Measurements from ENCODE around the gene GALNT17. TPM values are rescaled to one million over a fixed set of nuclear protein-coding genes. Genes with fewer than 3 reads are reported as not detected.

GALNT17 gene
- total and polyA plus RNA-seq, 4 donors, result 1.3 to 22.4 (median 4.0) TPM

- Histone ChIP-seq H3K4me1 (ENCODE audit: control insufficient read depth in 1 of 2, insufficient read depth in 2 of 2, low read length in 2 of 2) (no peaks in the 10 kb centered on the region), H3K36me3 (ENCODE audit: control insufficient read depth in 1 of 2, insufficient read depth in 2 of 2, low read length in 1 of 2) (no peaks in the 10 kb centered on the region), H3K4me3 (ENCODE audit: low read length in 2 of 2) (no peak overlapping the region), H3K9me3 (ENCODE audit: control insufficient read depth, low read length) (peaks cover 2% of the 10 kb centered on the region), H3K27ac (ENCODE audit: low read depth in 1 of 2, low read length in 2 of 2) (no peak overlapping the region), H3K27me3 (ENCODE audit: control insufficient read depth in 1 of 2, insufficient read depth in 2 of 2, low read length in 1 of 2) (no peaks in the 10 kb centered on the region)
- ATAC-seq (ENCODE audit: low FRiP score) (no peak), DNase-seq (no peak)
- 91 to 94% methylated on average over 4 of the region's 4 CpGs for WGBS, 2 donors
- intact Hi-C loops (cut with DNase I), result no loop called here
These were observed 407.7 kb downstream of the GALNT17 start for GRCh38 chr7:71539615-71540014.

- no peaks in the 10 kb centered on the region for H3K27me3 ChIP-seq (ENCODE audit: control insufficient read depth in 1 of 2, insufficient read depth in 2 of 2, low read length in 1 of 2)
- ATAC-seq (ENCODE audit: low FRiP score), result no peak
- intact Hi-C loops (cut with DNase I), result no loop called here
- no peaks in the 10 kb centered on the region for H3K36me3 ChIP-seq (ENCODE audit: control insufficient read depth in 1 of 2, insufficient read depth in 2 of 2, low read length in 1 of 2)
- H3K4me3 ChIP-seq (ENCODE audit: low read length in 2 of 2), result no peak overlapping the region
- no peak for DNase-seq
- no peak overlapping the region for H3K27ac ChIP-seq (ENCODE audit: low read depth in 1 of 2, low read length in 2 of 2)
- peaks cover under 1% of the 10 kb centered on the region for H3K9me3 ChIP-seq (ENCODE audit: control insufficient read depth, low read length)
- 88% methylated on average over 11 of the region's 11 CpGs for WGBS, 2 donors
- H3K4me1 ChIP-seq (ENCODE audit: control insufficient read depth in 1 of 2, insufficient read depth in 2 of 2, low read length in 2 of 2), result no peaks in the 10 kb centered on the region
These were observed 409.9 kb downstream of the GALNT17 start for GRCh38 chr7:71541707-71542353.

GRCh38 chr7:71543396-71543795 is 411.5 kb downstream of the GALNT17 start:
- no peak for ATAC-seq (ENCODE audit: low FRiP score)

DNA sequence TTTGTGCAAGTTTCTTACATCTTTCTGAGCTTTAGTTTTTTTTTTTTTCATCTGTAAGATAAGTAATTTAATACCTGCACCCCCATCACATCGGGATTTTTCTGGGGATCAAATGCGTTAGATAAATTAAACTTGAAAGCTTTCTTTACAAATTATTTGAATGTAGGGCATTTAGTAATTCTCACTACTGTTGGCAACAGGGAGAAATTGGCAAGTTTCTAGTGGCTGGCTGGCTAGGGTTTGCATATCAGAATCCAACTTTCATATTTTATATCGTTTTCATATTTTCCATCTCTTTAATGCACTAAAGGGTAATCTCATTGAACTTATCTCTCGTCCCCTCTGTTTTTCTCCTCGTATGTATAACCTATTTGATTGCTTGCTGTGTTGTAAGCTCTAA is 412.9 kb downstream of the GALNT17 start:
- DNase-seq (no peak), ATAC-seq (ENCODE audit: low FRiP score) (no peak)
- Histone ChIP-seq H3K36me3 (ENCODE audit: control insufficient read depth in 1 of 2, insufficient read depth in 2 of 2, low read length in 1 of 2) (no peaks in the 10 kb centered on the region), H3K4me1 (ENCODE audit: control insufficient read depth in 1 of 2, insufficient read depth in 2 of 2, low read length in 2 of 2) (no peaks in the 10 kb centered on the region), H3K9me3 (ENCODE audit: control insufficient read depth, low read length) (no peaks in the 10 kb centered on the region), H3K27ac (ENCODE audit: low read depth in 1 of 2, low read length in 2 of 2) (no peak overlapping the region), H3K4me3 (ENCODE audit: low read length in 2 of 2) (no peak overlapping the region), H3K27me3 (ENCODE audit: control insufficient read depth in 1 of 2, insufficient read depth in 2 of 2, low read length in 1 of 2) (no peaks in the 10 kb centered on the region)
- WGBS, 2 donors, result 7 to 9% methylated on average over 5 of the region's 5 CpGs
- intact Hi-C loops (cut with DNase I), result no loop called here

More at GRCh38 chr7:71543396-71543795, 411.5 kb downstream of the GALNT17 start:
- H3K4me1 ChIP-seq (ENCODE audit: control insufficient read depth in 1 of 2, insufficient read depth in 2 of 2, low read length in 2 of 2), result no peaks in the 10 kb centered on the region
- DNase-seq, result no peak
- no peaks in the 10 kb centered on the region for H3K27me3 ChIP-seq (ENCODE audit: control insufficient read depth in 1 of 2, insufficient read depth in 2 of 2, low read length in 1 of 2)
- H3K4me3 ChIP-seq (ENCODE audit: low read length in 2 of 2), result no peak overlapping the region
- WGBS, 2 donors, result 4 to 11% methylated on average over 5 of the region's 5 CpGs
- H3K36me3 ChIP-seq (ENCODE audit: control insufficient read depth in 1 of 2, insufficient read depth in 2 of 2, low read length in 1 of 2), result no peaks in the 10 kb centered on the region
- no peak overlapping the region for H3K27ac ChIP-seq (ENCODE audit: low read depth in 1 of 2, low read length in 2 of 2)
- intact Hi-C loops (cut with DNase I), result no loop called here
- no peaks in the 10 kb centered on the region for H3K9me3 ChIP-seq (ENCODE audit: control insufficient read depth, low read length)

DNA sequence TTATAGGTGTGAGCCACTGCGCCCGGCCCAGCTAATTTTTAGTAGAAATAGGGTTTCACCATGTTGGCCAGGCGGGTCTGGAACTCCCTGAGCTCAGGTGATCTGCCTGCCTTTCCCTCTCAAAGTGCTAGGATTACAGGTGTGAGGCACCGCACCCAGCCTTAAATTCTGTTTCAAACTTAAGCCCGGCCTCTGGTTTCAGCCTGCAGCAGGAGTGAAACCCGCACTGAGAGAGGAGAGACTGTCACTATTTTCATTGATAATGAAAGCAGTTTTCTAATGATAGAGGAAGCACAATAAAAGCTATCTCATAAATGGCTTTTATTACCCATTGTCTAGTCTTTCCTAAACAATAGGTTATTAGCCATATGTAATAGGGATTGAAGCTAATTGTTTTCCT is 415.5 kb downstream of the GALNT17 start:
- Histone ChIP-seq H3K36me3 (ENCODE audit: control insufficient read depth in 1 of 2, insufficient read depth in 2 of 2, low read length in 1 of 2) (no peaks in the 10 kb centered on the region), H3K4me3 (ENCODE audit: low read length in 2 of 2) (no peak overlapping the region), H3K27ac (ENCODE audit: low read depth in 1 of 2, low read length in 2 of 2) (no peak overlapping the region), H3K4me1 (ENCODE audit: control insufficient read depth in 1 of 2, insufficient read depth in 2 of 2, low read length in 2 of 2) (no peaks in the 10 kb centered on the region), H3K9me3 (ENCODE audit: control insufficient read depth, low read length) (no peaks in the 10 kb centered on the region), H3K27me3 (ENCODE audit: control insufficient read depth in 1 of 2, insufficient read depth in 2 of 2, low read length in 1 of 2) (no peaks in the 10 kb centered on the region)
- intact Hi-C loops (cut with DNase I), result no loop called here
- no peak for DNase-seq
- 96 to 98% methylated on average over 6 of the region's 6 CpGs for WGBS, 2 donors
- ATAC-seq (ENCODE audit: low FRiP score), result no peak

GRCh38 chr7:71548746-71549145 is 416.8 kb downstream of the GALNT17 start:
- H3K27ac ChIP-seq (ENCODE audit: low read depth in 1 of 2, low read length in 2 of 2), result no peak overlapping the region
- H3K4me3 ChIP-seq (ENCODE audit: low read length in 2 of 2), result no peak overlapping the region
- H3K27me3 ChIP-seq (ENCODE audit: control insufficient read depth in 1 of 2, insufficient read depth in 2 of 2, low read length in 1 of 2), result no peaks in the 10 kb centered on the region
- no peaks in the 10 kb centered on the region for H3K9me3 ChIP-seq (ENCODE audit: control insufficient read depth, low read length)
- H3K4me1 ChIP-seq (ENCODE audit: control insufficient read depth in 1 of 2, insufficient read depth in 2 of 2, low read length in 2 of 2), result no peaks in the 10 kb centered on the region
- H3K36me3 ChIP-seq (ENCODE audit: control insufficient read depth in 1 of 2, insufficient read depth in 2 of 2, low read length in 1 of 2), result no peaks in the 10 kb centered on the region
- no peak for DNase-seq
- intact Hi-C loops (cut with DNase I), result no loop called here
- ATAC-seq (ENCODE audit: low FRiP score), result no peak
- 92 to 95% methylated on average over 3 of the region's 3 CpGs for WGBS, 2 donors

DNA sequence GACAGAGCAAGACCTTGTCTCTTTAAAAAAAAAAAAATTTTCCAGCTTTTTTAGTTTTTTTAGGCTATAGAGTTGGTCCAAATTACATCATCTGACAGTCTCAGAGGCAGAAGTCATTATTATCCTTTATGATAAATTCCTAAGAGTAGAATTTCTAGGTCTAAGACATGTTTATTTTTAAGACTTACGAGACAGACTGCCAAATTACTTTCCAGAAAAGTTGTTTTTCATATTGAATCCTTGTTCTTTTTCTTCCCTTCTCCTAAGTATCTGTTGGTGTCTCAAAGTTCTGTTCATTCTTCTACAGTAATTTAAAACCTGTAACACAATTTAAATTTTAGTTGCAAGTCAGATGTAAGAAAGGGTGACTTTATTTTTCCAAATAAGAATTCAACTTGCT is 421.4 kb downstream of the GALNT17 start:
- H3K9me3 ChIP-seq (ENCODE audit: control insufficient read depth, low read length), result no peaks in the 10 kb centered on the region
- WGBS, 2 donors, result 0 to 5% methylated on average over 1 of the region's 1 CpG

DNA sequence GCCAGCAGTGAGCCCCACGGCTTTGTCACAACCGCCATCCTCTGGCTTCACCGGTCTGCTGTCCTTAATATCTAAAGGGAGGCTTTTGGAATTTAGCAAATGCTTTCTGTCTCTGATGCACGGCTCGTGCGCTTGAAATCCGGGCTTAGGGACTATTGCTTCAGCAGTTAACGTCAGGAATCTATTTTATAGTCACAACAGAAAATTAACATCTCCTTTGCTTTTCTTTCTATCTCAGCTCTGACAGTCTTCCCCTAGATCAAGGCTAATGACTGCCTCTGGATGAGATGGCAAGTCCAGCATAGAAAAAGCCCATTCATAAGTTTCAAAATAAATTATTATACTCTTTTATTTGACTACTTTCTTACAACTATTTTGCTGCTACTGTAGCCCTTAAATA is 423.8 kb downstream of the GALNT17 start:
- H3K4me1 ChIP-seq (ENCODE audit: control insufficient read depth in 1 of 2, insufficient read depth in 2 of 2, low read length in 2 of 2), result no peaks in the 10 kb centered on the region
- no peaks in the 10 kb centered on the region for H3K9me3 ChIP-seq (ENCODE audit: control insufficient read depth, low read length)
- no peaks in the 10 kb centered on the region for H3K27me3 ChIP-seq (ENCODE audit: control insufficient read depth in 1 of 2, insufficient read depth in 2 of 2, low read length in 1 of 2)
- no peak overlapping the region for H3K4me3 ChIP-seq (ENCODE audit: low read length in 2 of 2)
- intact Hi-C loops (cut with DNase I), result no loop called here
- no peak overlapping the region for H3K27ac ChIP-seq (ENCODE audit: low read depth in 1 of 2, low read length in 2 of 2)
- no peaks in the 10 kb centered on the region for H3K36me3 ChIP-seq (ENCODE audit: control insufficient read depth in 1 of 2, insufficient read depth in 2 of 2, low read length in 1 of 2)
- 95 to 98% methylated on average over 8 of the region's 8 CpGs for WGBS, 2 donors
- no peak for DNase-seq
- ATAC-seq (ENCODE audit: low FRiP score), result no peak

More for the DNA sequence above, 421.4 kb downstream of the GALNT17 start:
- Histone ChIP-seq H3K4me3 (ENCODE audit: low read length in 2 of 2) (no peak overlapping the region), H3K36me3 (ENCODE audit: control insufficient read depth in 1 of 2, insufficient read depth in 2 of 2, low read length in 1 of 2) (no peaks in the 10 kb centered on the region), H3K27me3 (ENCODE audit: control insufficient read depth in 1 of 2, insufficient read depth in 2 of 2, low read length in 1 of 2) (no peaks in the 10 kb centered on the region), H3K27ac (ENCODE audit: low read depth in 1 of 2, low read length in 2 of 2) (no peak overlapping the region), H3K4me1 (ENCODE audit: control insufficient read depth in 1 of 2, insufficient read depth in 2 of 2, low read length in 2 of 2) (no peaks in the 10 kb centered on the region)
- no peak for ATAC-seq (ENCODE audit: low FRiP score)
- DNase-seq, result no peak
- intact Hi-C loops (cut with DNase I), result no loop called here

DNA sequence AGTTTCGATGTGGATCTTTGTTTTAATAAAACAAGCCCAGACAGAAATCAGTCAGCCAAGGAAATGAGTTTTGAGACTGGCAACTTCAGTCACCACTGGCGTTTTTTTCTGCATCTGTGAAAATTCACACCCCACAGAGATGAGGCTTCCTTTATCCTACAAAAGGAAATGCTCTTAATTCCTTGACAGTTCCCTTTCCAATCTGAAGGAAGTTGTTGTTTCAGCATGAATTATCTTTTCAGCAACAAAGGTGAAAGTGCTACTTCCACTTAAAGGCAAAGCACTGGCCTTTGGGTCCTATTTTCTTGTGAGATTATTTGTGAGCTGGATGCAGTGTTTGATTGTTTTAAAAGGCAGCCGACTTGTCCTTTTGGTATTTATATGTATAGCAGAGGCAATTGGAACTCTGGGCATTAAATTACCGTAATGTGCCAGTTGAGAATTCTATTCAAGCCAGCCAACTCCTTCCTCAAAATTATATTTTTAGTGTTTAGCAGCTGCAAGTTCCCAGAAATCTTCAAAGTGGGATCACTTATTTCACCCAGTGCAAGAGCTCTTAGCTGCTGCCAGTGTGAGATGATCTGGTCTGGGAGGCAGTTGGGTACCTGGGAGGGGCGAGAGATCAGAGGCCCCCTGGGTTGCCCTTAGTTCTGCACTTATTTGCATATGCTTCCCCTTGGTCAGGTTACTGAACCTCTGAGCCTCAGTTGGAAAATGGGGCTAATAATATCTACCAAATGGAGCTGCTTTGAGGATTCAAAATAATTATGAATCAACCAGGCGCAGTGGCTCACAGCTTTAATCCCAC is 427.1 kb downstream of the GALNT17 start:
- Histone ChIP-seq H3K27me3 (ENCODE audit: control insufficient read depth in 1 of 2, insufficient read depth in 2 of 2, low read length in 1 of 2) (no peaks in the 10 kb centered on the region), H3K4me3 (ENCODE audit: low read length in 2 of 2) (no peak overlapping the region), H3K36me3 (ENCODE audit: control insufficient read depth in 1 of 2, insufficient read depth in 2 of 2, low read length in 1 of 2) (no peaks in the 10 kb centered on the region), H3K27ac (ENCODE audit: low read depth in 1 of 2, low read length in 2 of 2) (no peak overlapping the region), H3K9me3 (ENCODE audit: control insufficient read depth, low read length) (no peaks in the 10 kb centered on the region), H3K4me1 (ENCODE audit: control insufficient read depth in 1 of 2, insufficient read depth in 2 of 2, low read length in 2 of 2) (no peaks in the 10 kb centered on the region)
- intact Hi-C loops (cut with DNase I), result no loop called here
- ATAC-seq (ENCODE audit: low FRiP score), result no peak
- no peak for DNase-seq
- 31 to 37% methylated on average over 6 of the region's 6 CpGs for WGBS, 2 donors
